ENCODE data around the gene CD48. TPM values are rescaled to one million over a fixed set of nuclear protein-coding genes. Genes with fewer than 3 reads are reported as not detected.

Gene CD48, protein sequence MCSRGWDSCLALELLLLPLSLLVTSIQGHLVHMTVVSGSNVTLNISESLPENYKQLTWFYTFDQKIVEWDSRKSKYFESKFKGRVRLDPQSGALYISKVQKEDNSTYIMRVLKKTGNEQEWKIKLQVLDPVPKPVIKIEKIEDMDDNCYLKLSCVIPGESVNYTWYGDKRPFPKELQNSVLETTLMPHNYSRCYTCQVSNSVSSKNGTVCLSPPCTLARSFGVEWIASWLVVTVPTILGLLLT
- total RNA-seq (7.0 TPM), polyA plus RNA-seq (7.5 TPM)

DNA sequence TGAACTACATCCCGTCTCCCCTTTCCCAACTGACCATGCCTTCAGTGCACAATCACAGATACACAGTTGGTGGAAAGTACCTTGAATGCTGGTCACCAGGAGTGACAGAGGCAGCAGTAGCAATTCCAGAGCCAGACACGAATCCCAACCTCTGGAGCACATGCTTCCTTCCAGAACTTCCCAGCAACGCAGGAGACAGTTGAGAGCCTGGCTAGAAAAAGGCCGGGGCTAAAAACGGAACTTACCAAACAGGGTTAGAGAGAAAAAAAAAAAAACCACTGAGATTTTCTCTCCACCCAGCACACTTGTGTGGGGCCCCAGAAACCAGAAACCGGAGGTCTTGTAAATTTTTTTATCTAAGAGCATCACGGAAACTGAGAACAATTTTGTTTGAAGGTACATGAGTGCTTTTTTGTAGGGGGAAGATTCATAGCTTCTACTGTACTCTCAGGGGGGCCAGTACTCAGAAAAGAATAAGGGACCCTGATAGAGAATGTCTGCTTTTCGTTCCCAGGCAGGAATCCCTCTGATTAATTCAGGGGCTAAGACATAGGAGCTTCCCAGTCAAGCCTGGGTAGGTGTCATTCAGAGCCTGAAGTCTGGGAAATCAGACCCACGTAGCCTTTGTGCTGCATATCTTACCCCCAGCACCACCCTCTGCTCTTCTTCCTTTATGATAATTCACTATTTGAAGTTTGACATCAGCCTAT is at the start of gene CD48:
Gene CD48, minus strand, starts transcription at position 221 of the 710 bp plus-strand sequence. Its CDS starts 59 bp downstream, at position 162.
- WGBS, result 22% methylated on average over 9 of the region's 9 CpGs

DNA sequence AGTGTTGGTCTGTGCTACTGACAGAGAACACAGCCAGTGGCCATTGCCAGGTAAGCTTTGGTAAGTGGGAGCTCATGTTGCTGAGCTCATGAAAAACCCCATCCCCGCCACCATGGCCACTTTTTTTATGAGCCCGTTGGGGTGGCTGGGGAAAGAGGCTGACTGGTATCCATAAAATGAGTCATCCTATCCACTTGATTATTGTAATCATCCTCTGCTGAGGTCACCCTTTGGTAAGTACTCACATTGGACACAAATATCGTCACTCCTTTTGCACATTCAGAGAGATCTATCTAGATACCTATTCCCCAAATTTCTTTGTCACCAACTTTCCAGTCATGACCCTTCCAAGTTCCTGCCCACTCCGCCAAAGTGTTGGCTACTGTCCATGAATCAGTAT is 49.4 kb upstream of the CD48 start:
- Histone ChIP-seq H3K4me3 (ENCODE audit: low read depth, low read length) (no peak overlapping the region), H3K36me3 (ENCODE audit: insufficient read depth) (no peaks in the 10 kb centered on the region), H3K4me1 (ENCODE audit: insufficient read depth) (no peaks in the 10 kb centered on the region), H3K27ac (ENCODE audit: low read depth) (no peak overlapping the region)
- no peak for DNase-seq (ENCODE audit: extremely low spot score)
- 89% methylated on average over 4 of the region's 4 CpGs for WGBS

More for the DNA sequence above, at the start of gene CD48:
- H3K4me3 ChIP-seq (ENCODE audit: low read depth, low read length), result peak within 1 kb of the TSS; percentile 20
- H3K36me3 ChIP-seq (ENCODE audit: insufficient read depth), result no peaks in the 10 kb centered on the region
- DNase-seq (ENCODE audit: extremely low spot score), result peak; percentile 33
- H3K4me1 ChIP-seq (ENCODE audit: insufficient read depth), result no peaks in the 10 kb centered on the region
- H3K27ac ChIP-seq (ENCODE audit: low read depth), result no peak within 1 kb of the TSS

DNA sequence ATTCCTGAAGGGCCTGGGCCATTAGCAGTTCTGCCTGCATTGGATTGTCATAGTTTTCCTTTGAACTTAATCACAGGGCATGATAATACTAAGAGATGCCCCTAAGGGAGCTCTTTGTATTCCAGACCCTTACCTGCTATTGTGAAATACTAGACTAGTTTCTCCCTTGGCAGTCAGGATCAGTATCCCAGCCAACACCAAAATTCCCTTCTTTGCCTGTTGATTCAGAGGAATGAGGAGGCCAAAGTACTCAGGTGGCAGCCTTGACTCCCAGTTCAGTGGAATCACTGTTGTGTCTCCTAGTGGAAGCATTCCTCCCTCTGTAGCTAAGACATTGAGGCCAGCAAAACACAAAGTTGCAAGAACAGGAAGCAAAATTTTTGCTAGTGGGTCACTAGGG is 48.1 kb upstream of the CD48 start:
- DNase-seq (ENCODE audit: extremely low spot score), result no peak
- Histone ChIP-seq H3K27ac (ENCODE audit: low read depth) (no peak overlapping the region), H3K4me1 (ENCODE audit: insufficient read depth) (no peaks in the 10 kb centered on the region), H3K36me3 (ENCODE audit: insufficient read depth) (no peaks in the 10 kb centered on the region), H3K4me3 (ENCODE audit: low read depth, low read length) (no peak overlapping the region)

DNA sequence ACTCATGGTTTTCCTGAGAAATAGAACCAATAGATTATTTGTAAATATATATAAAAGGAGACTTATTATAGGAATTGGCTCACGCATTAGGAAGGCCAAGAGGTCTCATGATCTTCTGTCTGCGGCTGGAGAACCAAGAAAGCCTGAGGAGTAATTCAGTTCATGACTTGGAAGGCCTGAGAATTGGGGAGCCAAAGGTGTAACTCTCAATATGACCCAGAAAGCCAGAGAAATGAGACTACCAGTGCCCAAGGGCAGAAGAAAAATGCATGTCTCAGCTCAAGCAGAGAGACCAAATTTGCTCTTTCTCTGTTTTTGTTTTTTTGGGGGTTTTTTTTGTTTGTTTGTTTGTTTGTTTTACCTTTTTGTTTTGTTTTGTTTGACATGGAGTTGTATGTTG is 46.9 kb upstream of the CD48 start:
- Histone ChIP-seq H3K4me3 (ENCODE audit: low read depth, low read length) (no peak overlapping the region), H3K4me1 (ENCODE audit: insufficient read depth) (no peaks in the 10 kb centered on the region), H3K27ac (ENCODE audit: low read depth) (no peak overlapping the region), H3K36me3 (ENCODE audit: insufficient read depth) (no peaks in the 10 kb centered on the region)
- DNase-seq (ENCODE audit: extremely low spot score), result no peak
- 95% methylated on average over 2 of the region's 2 CpGs for WGBS

DNA sequence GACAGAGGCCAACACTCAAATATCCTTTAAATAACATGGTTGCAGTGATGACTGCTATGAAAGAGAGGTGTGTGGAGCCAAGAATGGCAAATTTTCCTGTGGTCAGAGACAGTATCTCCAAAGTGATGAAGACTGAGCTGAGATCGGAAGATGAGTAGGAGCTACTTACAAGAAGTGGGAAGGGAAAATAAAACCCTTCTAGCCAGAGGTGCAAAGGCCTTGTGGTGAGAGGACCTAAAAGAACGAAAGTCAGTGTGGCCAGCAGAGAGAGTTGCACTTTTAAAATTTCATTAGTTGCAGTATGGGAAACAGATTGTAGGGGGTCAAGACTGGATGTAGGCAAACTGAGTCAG is 45.2 kb upstream of the CD48 start:
- H3K36me3 ChIP-seq (ENCODE audit: insufficient read depth), result no peaks in the 10 kb centered on the region
- DNase-seq (ENCODE audit: extremely low spot score), result no peak
- WGBS, result 89% methylated on average over 2 of the region's 2 CpGs
- H3K4me1 ChIP-seq (ENCODE audit: insufficient read depth), result no peaks in the 10 kb centered on the region
- H3K4me3 ChIP-seq (ENCODE audit: low read depth, low read length), result no peak overlapping the region
- no peak overlapping the region for H3K27ac ChIP-seq (ENCODE audit: low read depth)

DNA sequence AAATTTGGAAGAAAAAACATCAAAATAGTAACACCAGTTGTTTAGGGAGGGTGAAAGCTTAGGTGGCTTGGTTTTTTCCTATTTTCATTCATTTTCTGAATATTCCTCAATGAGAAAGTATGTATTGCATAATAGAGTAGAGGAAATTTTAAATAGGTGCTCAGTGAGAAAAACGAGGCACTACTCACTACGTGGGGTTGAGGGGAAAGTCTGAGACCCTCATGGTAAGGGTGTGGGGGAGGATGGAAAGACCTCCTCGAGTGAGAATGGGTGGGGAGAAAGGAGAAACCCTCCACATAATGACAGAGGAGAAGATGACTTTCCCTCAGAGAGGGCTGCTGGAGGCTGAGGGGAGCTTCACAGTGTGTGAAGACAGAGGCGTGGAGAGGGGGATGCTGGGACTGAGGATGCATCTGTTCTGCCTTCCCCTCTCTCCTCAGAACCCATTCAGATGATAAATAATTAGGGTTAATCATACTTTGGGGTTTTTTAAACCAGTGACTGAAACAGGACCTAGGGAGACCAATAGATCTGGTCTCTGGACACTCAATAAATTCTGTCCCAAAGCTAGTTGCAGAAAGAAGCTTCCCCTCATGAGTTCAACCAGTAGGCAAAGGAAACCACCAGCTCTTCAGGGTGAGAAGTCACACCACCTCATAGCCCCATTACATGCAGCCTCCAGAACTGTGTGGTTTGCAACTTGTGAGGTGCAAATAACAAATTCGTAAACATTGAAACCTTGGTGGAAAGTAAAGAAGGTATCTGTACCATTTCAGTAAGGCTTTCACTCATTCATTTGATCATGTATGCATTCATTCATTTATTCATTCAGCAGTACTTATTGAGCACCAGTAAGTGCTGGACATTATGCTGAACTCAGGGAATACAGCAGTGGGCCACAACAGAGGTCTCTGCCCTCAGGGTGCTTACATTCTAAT is 44.6 kb upstream of the CD48 start:
- Histone ChIP-seq H3K36me3 (ENCODE audit: insufficient read depth) (no peaks in the 10 kb centered on the region), H3K4me3 (ENCODE audit: low read depth, low read length) (no peak overlapping the region), H3K4me1 (ENCODE audit: insufficient read depth) (no peaks in the 10 kb centered on the region), H3K27ac (ENCODE audit: low read depth) (no peak overlapping the region)
- 65% methylated on average over 5 of the region's 5 CpGs for WGBS
- no peak for DNase-seq (ENCODE audit: extremely low spot score)

DNA sequence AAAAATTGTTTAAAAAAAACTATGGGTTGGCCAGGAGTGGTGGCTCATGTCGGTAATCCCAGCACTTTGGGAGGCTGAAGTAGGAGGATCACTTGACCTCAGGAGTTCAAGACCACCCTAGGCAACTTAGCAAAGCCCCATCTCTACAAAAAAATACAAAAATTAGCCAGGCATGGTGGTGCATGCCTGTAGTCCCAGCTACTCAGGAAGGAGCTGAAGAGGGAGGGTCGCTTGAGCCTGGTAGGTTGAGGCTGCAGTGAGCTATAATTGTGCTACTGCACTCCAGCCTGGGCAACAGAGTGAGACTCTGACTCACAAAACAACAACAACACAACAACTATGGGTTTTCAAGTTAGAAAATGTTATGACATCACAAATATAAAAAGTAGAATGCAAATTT is 43.8 kb upstream of the CD48 start:
- no peak for DNase-seq (ENCODE audit: extremely low spot score)
- H3K27ac ChIP-seq (ENCODE audit: low read depth), result no peak overlapping the region
- no peaks in the 10 kb centered on the region for H3K36me3 ChIP-seq (ENCODE audit: insufficient read depth)
- H3K4me1 ChIP-seq (ENCODE audit: insufficient read depth), result no peaks in the 10 kb centered on the region
- WGBS, result 86% methylated on average over 2 of the region's 2 CpGs
- H3K4me3 ChIP-seq (ENCODE audit: low read depth, low read length), result no peak overlapping the region

DNA sequence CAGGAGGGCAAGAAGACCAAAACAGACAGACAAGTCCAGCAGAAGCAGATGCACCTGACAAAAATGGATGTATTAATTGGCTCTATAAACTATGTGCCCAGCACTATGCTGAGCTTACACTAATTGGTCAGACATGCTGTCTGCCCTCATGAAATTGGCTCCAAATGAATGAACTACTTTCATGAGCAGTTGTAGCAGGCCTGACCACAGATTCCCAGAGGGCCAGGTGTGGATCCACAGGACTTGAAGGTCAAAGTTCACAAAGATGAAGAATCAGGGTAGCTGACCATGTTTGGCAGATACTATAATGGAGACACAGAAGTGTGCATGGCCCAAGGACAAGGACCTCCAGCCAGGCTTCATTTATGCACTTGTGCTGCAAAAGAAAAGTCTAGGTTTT is 42.0 kb upstream of the CD48 start:
- no peaks in the 10 kb centered on the region for H3K4me1 ChIP-seq (ENCODE audit: insufficient read depth)
- no peak overlapping the region for H3K4me3 ChIP-seq (ENCODE audit: low read depth, low read length)
- H3K27ac ChIP-seq (ENCODE audit: low read depth), result no peak overlapping the region
- H3K36me3 ChIP-seq (ENCODE audit: insufficient read depth), result no peaks in the 10 kb centered on the region
- DNase-seq (ENCODE audit: extremely low spot score), result no peak

DNA sequence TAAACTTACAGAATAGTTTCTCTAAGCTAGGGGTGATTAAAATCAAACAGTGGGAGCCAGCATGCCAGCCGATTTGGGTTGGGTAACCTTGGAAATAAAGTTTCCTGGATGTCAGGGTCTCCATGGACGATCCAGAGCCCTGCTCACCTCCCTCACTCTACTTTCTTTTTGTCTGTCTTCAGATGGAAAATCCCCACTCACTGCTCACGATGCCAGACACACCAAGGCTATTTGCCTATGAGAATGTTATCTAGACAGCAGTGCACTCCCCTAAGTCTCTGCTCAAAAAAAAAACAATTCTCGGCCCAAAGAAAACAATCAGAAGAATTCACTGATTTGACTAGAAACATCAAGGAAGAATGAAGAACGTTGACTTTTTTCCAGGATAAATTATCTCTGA is 41.3 kb upstream of the CD48 start:
- 48% methylated on average over 5 of the region's 5 CpGs for WGBS
- Histone ChIP-seq H3K27ac (ENCODE audit: low read depth) (no peak overlapping the region), H3K4me1 (ENCODE audit: insufficient read depth) (no peaks in the 10 kb centered on the region), H3K4me3 (ENCODE audit: low read depth, low read length) (no peak overlapping the region), H3K36me3 (ENCODE audit: insufficient read depth) (no peaks in the 10 kb centered on the region)
- DNase-seq (ENCODE audit: extremely low spot score), result no peak

DNA sequence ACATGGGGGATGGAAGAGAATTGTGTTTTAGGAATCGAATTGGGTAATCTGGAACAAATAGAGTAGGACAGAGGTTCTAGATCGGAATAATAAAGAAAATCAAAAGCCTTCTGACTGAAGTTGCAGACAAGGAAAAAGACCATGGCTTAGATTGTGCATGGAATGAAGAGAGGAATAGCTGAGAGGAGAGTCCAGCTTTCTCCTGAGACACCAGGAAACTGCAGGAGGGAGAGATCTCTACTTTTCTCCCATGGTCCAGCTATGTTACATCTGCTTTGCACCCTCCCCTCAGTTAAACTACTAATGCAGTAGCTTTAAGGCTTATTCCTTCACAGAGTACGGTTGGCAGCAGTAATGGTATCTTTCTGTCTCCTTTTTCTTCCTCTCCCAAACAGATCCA is 40.8 kb upstream of the CD48 start:
- Histone ChIP-seq H3K27ac (ENCODE audit: low read depth) (no peak overlapping the region), H3K4me3 (ENCODE audit: low read depth, low read length) (no peak overlapping the region), H3K36me3 (ENCODE audit: insufficient read depth) (no peaks in the 10 kb centered on the region), H3K4me1 (ENCODE audit: insufficient read depth) (no peaks in the 10 kb centered on the region)
- 66% methylated on average over 3 of the region's 3 CpGs for WGBS
- no peak for DNase-seq (ENCODE audit: extremely low spot score)

DNA sequence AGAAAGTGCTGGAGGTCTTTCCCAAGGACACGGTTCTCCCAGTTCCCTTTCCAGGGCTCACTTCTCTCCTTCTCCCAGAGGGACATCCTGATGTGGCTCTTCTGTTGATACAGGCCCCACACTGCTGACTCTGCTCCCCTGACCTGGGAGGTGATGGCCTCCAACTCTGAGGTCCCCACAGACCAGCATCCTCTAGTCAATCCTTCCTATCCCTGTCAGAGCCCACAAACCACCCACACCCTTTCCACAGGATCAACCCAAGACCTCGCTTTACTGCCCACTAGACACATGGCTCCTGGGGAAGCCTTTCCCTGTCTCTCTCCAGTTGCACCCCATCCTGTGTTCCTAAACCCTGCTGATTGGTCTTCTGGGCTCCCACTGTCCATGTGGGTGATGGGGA is 39.0 kb upstream of the CD48 start:
- no peak overlapping the region for H3K27ac ChIP-seq (ENCODE audit: low read depth)
- H3K36me3 ChIP-seq (ENCODE audit: insufficient read depth), result no peaks in the 10 kb centered on the region
- H3K4me3 ChIP-seq (ENCODE audit: low read depth, low read length), result no peak overlapping the region
- DNase-seq (ENCODE audit: extremely low spot score), result no peak
- WGBS, result 95% methylated on average over 2 of the region's 2 CpGs
- H3K4me1 ChIP-seq (ENCODE audit: insufficient read depth), result no peaks in the 10 kb centered on the region

DNA sequence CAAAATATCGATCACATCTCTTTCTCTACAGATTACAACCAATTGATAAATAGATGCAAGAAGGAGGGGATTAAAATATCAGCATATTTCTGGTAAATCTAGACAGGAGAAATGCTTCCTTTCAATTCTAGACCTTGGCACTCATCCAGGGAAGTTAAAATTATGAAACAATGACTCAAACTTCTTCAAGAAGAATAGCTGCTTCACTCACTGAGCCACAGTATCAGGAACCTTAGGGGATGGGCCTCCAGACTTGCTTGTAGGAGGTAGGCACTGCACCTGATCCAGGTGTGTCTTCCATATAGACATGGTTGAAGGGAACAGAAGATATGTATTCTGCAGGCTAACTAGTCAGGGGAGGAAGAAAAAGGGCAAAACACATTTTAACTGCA is 37.3 kb upstream of the CD48 start:
- DNase-seq (ENCODE audit: extremely low spot score), result no peak
- Histone ChIP-seq H3K36me3 (ENCODE audit: insufficient read depth) (no peaks in the 10 kb centered on the region), H3K27ac (ENCODE audit: low read depth) (no peak overlapping the region), H3K4me1 (ENCODE audit: insufficient read depth) (no peaks in the 10 kb centered on the region), H3K4me3 (ENCODE audit: low read depth, low read length) (no peak overlapping the region)
- 97% methylated on average over 1 of the region's 1 CpG for WGBS

DNA sequence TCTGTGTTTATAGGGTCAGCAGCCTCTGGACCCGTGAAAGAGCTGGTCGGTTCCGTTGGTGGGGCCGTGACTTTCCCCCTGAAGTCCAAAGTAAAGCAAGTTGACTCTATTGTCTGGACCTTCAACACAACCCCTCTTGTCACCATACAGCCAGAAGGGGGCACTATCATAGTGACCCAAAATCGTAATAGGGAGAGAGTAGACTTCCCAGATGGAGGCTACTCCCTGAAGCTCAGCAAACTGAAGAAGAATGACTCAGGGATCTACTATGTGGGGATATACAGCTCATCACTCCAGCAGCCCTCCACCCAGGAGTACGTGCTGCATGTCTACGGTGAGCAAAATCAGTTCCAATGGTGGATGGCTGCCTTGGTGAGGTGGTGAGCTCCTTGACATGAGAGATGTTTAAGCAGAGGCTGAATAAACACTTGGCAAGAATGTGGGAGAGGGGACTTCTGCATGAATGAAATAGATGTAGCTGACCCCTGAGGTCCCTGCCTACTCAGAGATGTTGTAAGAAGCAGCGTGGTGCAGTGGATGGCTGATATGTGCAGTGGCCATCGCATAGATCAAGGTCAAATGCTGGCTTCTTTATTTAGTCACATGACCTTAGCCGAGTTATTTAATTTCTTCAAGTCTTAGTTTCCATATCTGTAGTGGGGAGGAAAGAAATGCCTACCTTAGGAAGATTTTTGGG is 36.7 kb upstream of the CD48 start:
- H3K27ac ChIP-seq (ENCODE audit: low read depth), result no peak overlapping the region
- WGBS, result 88% methylated on average over 10 of the region's 10 CpGs
- H3K4me3 ChIP-seq (ENCODE audit: low read depth, low read length), result no peak overlapping the region
- no peak for DNase-seq (ENCODE audit: extremely low spot score)
- no peaks in the 10 kb centered on the region for H3K36me3 ChIP-seq (ENCODE audit: insufficient read depth)
- H3K4me1 ChIP-seq (ENCODE audit: insufficient read depth), result no peaks in the 10 kb centered on the region

All from urinary bladder (tissue), 4 donors.